Ovary (tissue), 3 donors: ENCODE data around the gene IFI16.

Experiments used
- EP300 ChIP-seq: sonication (generic); formaldehyde crosslinking; IDR thresholded peaks from one replicate; pipeline ENCODE4 v1.6.1; 2017; ENCODE audit warnings: antibody characterized with exemption
- TF ChIP-seq, protein P1 (sequence below), 3 donors: fragments of 450-650 bp in 2 of 3; fragments of 200-600 bp in 1 of 3; IDR thresholded peaks; one replicate each; pipeline versions ENCODE4 v1.5.1 to v1.8.0; 2016 to 2022; ENCODE audit warnings: antibody characterized with exemption in 3 of 3, mild to moderate bottlenecking in 1 of 3
- donor health status: DM: no; HTN: no; CAD: no.

DNA sequence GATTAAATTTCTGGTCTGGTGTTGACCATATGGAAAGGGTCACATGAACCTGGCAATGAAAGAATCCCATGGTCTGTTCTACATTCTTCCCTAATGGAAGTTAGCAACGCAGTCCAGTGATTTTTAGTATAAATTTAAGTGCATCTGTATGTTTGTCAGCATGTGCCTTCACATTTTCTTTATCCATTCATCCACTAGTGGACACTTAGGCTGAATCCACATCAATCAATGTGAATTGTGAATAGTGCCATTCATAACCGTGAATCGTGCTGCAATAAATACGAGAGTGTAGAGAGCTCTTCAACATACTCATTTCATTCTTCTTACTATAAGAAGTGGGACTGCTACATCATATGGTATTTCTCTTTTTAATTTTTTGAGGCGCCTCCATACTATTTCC is 12.7 kb upstream of the IFI16 start:
- no peak for TF ChIP-seq EP300
- TF ChIP-seq, protein P1, sequence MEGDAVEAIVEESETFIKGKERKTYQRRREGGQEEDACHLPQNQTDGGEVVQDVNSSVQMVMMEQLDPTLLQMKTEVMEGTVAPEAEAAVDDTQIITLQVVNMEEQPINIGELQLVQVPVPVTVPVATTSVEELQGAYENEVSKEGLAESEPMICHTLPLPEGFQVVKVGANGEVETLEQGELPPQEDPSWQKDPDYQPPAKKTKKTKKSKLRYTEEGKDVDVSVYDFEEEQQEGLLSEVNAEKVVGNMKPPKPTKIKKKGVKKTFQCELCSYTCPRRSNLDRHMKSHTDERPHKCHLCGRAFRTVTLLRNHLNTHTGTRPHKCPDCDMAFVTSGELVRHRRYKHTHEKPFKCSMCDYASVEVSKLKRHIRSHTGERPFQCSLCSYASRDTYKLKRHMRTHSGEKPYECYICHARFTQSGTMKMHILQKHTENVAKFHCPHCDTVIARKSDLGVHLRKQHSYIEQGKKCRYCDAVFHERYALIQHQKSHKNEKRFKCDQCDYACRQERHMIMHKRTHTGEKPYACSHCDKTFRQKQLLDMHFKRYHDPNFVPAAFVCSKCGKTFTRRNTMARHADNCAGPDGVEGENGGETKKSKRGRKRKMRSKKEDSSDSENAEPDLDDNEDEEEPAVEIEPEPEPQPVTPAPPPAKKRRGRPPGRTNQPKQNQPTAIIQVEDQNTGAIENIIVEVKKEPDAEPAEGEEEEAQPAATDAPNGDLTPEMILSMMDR (IDR thresholded peaks at IDR 0.05) = no peak
